H9 (cell line): ENCODE measurements around the gene SLC52A3. TPM values are rescaled to one million over a fixed set of nuclear protein-coding genes. Genes with fewer than 3 reads are reported as not detected.

Experiments
- DNase-seq: peaks from one replicate; pipeline ENCODE4 v3.0.0-alpha.2; 2017
- H2AFZ ChIP-seq: one replicate; pipeline ENCODE4 v1.6.1; 2013; ENCODE audit warnings: mild to moderate bottlenecking, low read length, control low read depth, moderate library complexity
- H2AK5ac ChIP-seq: 2 replicates; pipeline ENCODE4 v1.6.1; 2013; ENCODE audit warnings: low read length, control low read depth, mixed read lengths; ENCODE audit not compliant: insufficient read length
- H2BK120ac ChIP-seq: one replicate; pipeline ENCODE4 v1.6.1; 2013; ENCODE audit warnings: low read depth, mild to moderate bottlenecking, low read length, control low read depth, inconsistent platforms; ENCODE audit not compliant: poor library complexity, severe bottlenecking
- H2BK12ac ChIP-seq: 2 replicates; pipeline ENCODE4 v1.6.1; 2013; ENCODE audit warnings: low read length, control low read depth, mixed read lengths, low read depth; ENCODE audit not compliant: insufficient read length
- H2BK15ac ChIP-seq: 2 replicates; pipeline ENCODE4 v1.6.1; 2013; ENCODE audit warnings: low read depth, low read length, control low read depth
- H2BK20ac ChIP-seq: one replicate; pipeline ENCODE4 v1.6.1; 2013; ENCODE audit warnings: low read depth, mild to moderate bottlenecking, low read length, control low read depth, inconsistent platforms; ENCODE audit not compliant: poor library complexity, severe bottlenecking
- H2BK5ac ChIP-seq: 2 replicates; pipeline ENCODE4 v1.6.1; 2013; ENCODE audit warnings: low read length, control low read depth, mixed read lengths; ENCODE audit not compliant: insufficient read length
- H3K14ac ChIP-seq: 2 replicates; pipeline ENCODE4 v1.6.1; 2013; ENCODE audit warnings: low read length, control low read depth; ENCODE audit not compliant: insufficient read depth
- H3K18ac ChIP-seq: 2 replicates; pipeline ENCODE4 v1.6.1; 2013; ENCODE audit warnings: low read depth, mild to moderate bottlenecking, mixed read lengths, low read length, control low read depth; ENCODE audit not compliant: insufficient read length
- H3K23ac ChIP-seq: 2 replicates; pipeline ENCODE4 v1.6.1; 2013; ENCODE audit warnings: low read length, control low read depth, mixed read lengths, low read depth; ENCODE audit not compliant: insufficient read length
- H3K23me2 ChIP-seq: 2 replicates; pipeline ENCODE4 v1.6.1; 2013; ENCODE audit warnings: low read depth, mild to moderate bottlenecking, mixed read lengths, low read length, control low read depth; ENCODE audit not compliant: insufficient read length, poor library complexity, severe bottlenecking
- H3K27ac ChIP-seq: 2 replicates; pipeline ENCODE4 v1.5.1; 2013; ENCODE audit warnings: low read length, control low read depth, mixed read lengths, low read depth; ENCODE audit not compliant: insufficient read length
- H3K27me3 ChIP-seq: 2 replicates; pipeline ENCODE4 v1.6.1; 2013; ENCODE audit warnings: low read length, control low read depth, inconsistent platforms; ENCODE audit not compliant: insufficient read depth
- H3K4ac ChIP-seq: 2 replicates; pipeline ENCODE4 v1.6.1; 2013; ENCODE audit warnings: low read depth, mild to moderate bottlenecking, control low read depth, inconsistent platforms, low read length, moderate library complexity
- H3K4me1 ChIP-seq: 2 replicates; pipeline ENCODE4 v1.6.1; 2013; ENCODE audit warnings: low read length, control low read depth, inconsistent platforms; ENCODE audit not compliant: insufficient read depth
- H3K4me2 ChIP-seq: 2 replicates; pipeline ENCODE4 v1.6.1; 2013; ENCODE audit warnings: low read length, control low read depth, mixed read lengths; ENCODE audit not compliant: insufficient read length, insufficient read depth
- H3K56ac ChIP-seq: 2 replicates; pipeline ENCODE4 v1.6.1; 2013; ENCODE audit warnings: low read depth, mild to moderate bottlenecking, mixed read lengths, low read length, control low read depth; ENCODE audit not compliant: insufficient read length
- H3K79me1 ChIP-seq: 2 replicates; pipeline ENCODE4 v1.6.1; 2013; ENCODE audit warnings: low read depth, mild to moderate bottlenecking, moderate library complexity, low read length, control low read depth, inconsistent platforms; ENCODE audit not compliant: insufficient read depth, poor library complexity, severe bottlenecking
- H3K79me2 ChIP-seq: 2 replicates; pipeline ENCODE4 v1.6.1; 2013; ENCODE audit warnings: low read length, control low read depth, inconsistent platforms; ENCODE audit not compliant: insufficient read depth
- H3K9ac ChIP-seq: 2 replicates; pipeline ENCODE4 v1.6.1; 2013; ENCODE audit warnings: low read length, control low read depth, mixed read lengths; ENCODE audit not compliant: insufficient read length; ENCODE audit errors: extremely low read depth
- H3K9me3 ChIP-seq: one replicate; pipeline ENCODE4 v1.6.1; 2013; ENCODE audit warnings: low read depth, low read length, inconsistent platforms; ENCODE audit not compliant: control insufficient read depth
- H3T11ph ChIP-seq: one replicate; pipeline ENCODE4 v1.6.1; 2013; ENCODE audit warnings: mild to moderate bottlenecking, low read length, control low read depth, inconsistent platforms
- H4K20me1 ChIP-seq: one replicate; pipeline ENCODE4 v1.6.1; 2013; ENCODE audit not compliant: control insufficient read depth, insufficient read length, insufficient read depth
- H4K5ac ChIP-seq: 2 replicates; pipeline ENCODE4 v1.6.1; 2013; ENCODE audit warnings: low read depth, mild to moderate bottlenecking, mixed read lengths, low read length, control low read depth; ENCODE audit not compliant: insufficient read length
- H4K8ac ChIP-seq: replicated peaks from 2 replicates; pipeline ENCODE4 v1.6.1; 2013; ENCODE audit warnings: low read length, control low read depth, mixed read lengths, low read depth; ENCODE audit not compliant: insufficient read length
- H4K91ac ChIP-seq: 2 replicates; pipeline ENCODE4 v1.6.1; 2013; ENCODE audit warnings: low read depth, mild to moderate bottlenecking, moderate library complexity, mixed read lengths, low read length, control low read depth; ENCODE audit not compliant: insufficient read length
- H3K27ac Mint-ChIP-seq, 3 experiments: 2 replicates in 2 of 3; 3 replicates in 1 of 3; pipeline ENCODE4 v1.8.0; 2020 to 2021; ENCODE audit warnings: mixed read lengths in 3 of 3, mild to moderate bottlenecking in 1 of 3, moderate library complexity in 1 of 3
- H3K27me3 Mint-ChIP-seq: 2 replicates; pipeline ENCODE4 v1.8.0; 2021; ENCODE audit warnings: low read depth, mild to moderate bottlenecking, moderate library complexity, mixed read lengths
- H3K36me3 Mint-ChIP-seq, 3 experiments: 2 replicates in 2 of 3; 3 replicates in 1 of 3; pipeline ENCODE4 v1.8.0; 2020 to 2021; ENCODE audit warnings: low read depth in 3 of 3, mixed read lengths in 3 of 3; ENCODE audit not compliant: insufficient read depth in 1 of 3
- H3K4me1 Mint-ChIP-seq, 2 experiments: 2 replicates each; pipeline ENCODE4 v1.8.0; 2020; ENCODE audit warnings: mixed read lengths in 2 of 2
- H3K4me3 Mint-ChIP-seq, 2 experiments: 2 replicates in 1 of 2; 3 replicates in 1 of 2; pipeline ENCODE4 v1.8.0; 2020 to 2021; ENCODE audit warnings: mild to moderate bottlenecking in 2 of 2, mixed read lengths in 2 of 2, moderate library complexity in 1 of 2
- H3K9me3 Mint-ChIP-seq, 2 experiments: 2 replicates in 1 of 2; 3 replicates in 1 of 2; pipeline ENCODE4 v1.8.0; 2020; ENCODE audit warnings: mild to moderate bottlenecking in 2 of 2, mixed read lengths in 2 of 2, moderate library complexity in 1 of 2
- WGBS: extraction: QIAGEN DNeasy Blood & Tissue Kit; methylation state at CpG from one replicate; pipeline ENCODE4 v1.1.7; 2013; ENCODE audit warnings: missing lambda C conversion rate, low lambda C conversion rate, mixed read lengths; ENCODE audit not compliant: insufficient read length; ENCODE audit errors: extremely low coverage; 5-methylcytosine and 5-hydroxymethylcytosine counted together
- total RNA-seq: library from RNA; stranded (reverse); gene quantifications from 2 replicates; pipeline ENCODE4 v1.2.1, GENCODE V29; 2021
- TF ChIP-seq, protein P1 (sequence below): fragments of 200-600 bp; sonication (generic); conservative IDR thresholded peaks from 3 replicates; pipeline ENCODE4 v1.8.0; 2021; ENCODE audit warnings: antibody characterized with exemption, mild to moderate bottlenecking

SLC52A3 gene
- total RNA-seq, 1 experiment from 2014 or later = 3.3 TPM

DNA sequence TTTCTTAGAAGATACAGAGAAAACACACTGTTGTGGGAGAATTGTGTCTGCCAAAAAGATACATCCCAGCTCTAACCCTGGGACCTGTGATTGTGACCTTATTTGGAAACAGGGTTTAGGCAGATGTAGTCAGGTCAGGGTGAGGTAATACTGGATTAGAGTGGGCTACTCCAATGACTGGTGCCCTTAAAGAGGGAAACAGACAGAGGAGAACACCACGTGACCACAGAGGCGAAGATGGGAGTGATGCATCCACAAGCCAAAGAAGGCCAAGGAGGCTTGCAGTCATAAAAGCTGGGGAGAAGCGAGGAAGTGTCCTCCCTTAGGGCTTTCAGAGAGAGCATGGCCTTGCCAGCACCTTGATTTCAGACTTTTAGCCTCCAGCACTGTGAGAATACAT, 35.6 kb downstream of the SLC52A3 start:
- H4K91ac ChIP-seq = no peak overlapping the region
- no peaks in the 10 kb centered on the region for H3K23me2 ChIP-seq
- H3K9me3 ChIP-seq = no peaks in the 10 kb centered on the region
- Mint-ChIP-seq H3K27me3 (peaks cover 31% of the 10 kb centered on the region), H3K4me1 (peaks cover 12 to 24% of the 10 kb centered on the region in 2 experiments), H3K9me3 (peaks cover 0 to 6% of the 10 kb centered on the region in 2 experiments; a peak in 3 of 5 replicates), H3K27ac (no peak overlapping the region; a peak in 1 of 7 replicates), H3K4me3 (no peak overlapping the region), H3K36me3 (no peaks in the 10 kb centered on the region)
- no peak overlapping the region for H2AFZ ChIP-seq
- H2AK5ac ChIP-seq = no peak overlapping the region
- H4K5ac ChIP-seq = no peak overlapping the region
- no peak overlapping the region for H2BK120ac ChIP-seq
- no CpG with 5 or more reads among the region's 3 CpGs for WGBS
- H3K18ac ChIP-seq = no peak overlapping the region
- no peak overlapping the region for H2BK5ac ChIP-seq
- H3K4ac ChIP-seq = no peak overlapping the region
- H3K4me2 ChIP-seq = no peak overlapping the region
- H3T11ph ChIP-seq = no peak overlapping the region
- no peaks in the 10 kb centered on the region for H3K4me1 ChIP-seq
- H3K27ac ChIP-seq = no peak overlapping the region
- H4K8ac ChIP-seq = no peak overlapping the region
- H4K20me1 ChIP-seq = no peaks in the 10 kb centered on the region
- no peak overlapping the region for H2BK20ac ChIP-seq
- no peaks in the 10 kb centered on the region for H3K79me1 ChIP-seq
- H3K14ac ChIP-seq = no peak overlapping the region
- H3K9ac ChIP-seq = no peak overlapping the region
- no peak for DNase-seq
- no peaks in the 10 kb centered on the region for H3K79me2 ChIP-seq
- H3K23ac ChIP-seq = no peak overlapping the region
- no peak overlapping the region for H3K56ac ChIP-seq
- no peak overlapping the region for H2BK12ac ChIP-seq
- no peak overlapping the region for H2BK15ac ChIP-seq
- no peaks in the 10 kb centered on the region for H3K27me3 ChIP-seq
- TF ChIP-seq, protein P1, sequence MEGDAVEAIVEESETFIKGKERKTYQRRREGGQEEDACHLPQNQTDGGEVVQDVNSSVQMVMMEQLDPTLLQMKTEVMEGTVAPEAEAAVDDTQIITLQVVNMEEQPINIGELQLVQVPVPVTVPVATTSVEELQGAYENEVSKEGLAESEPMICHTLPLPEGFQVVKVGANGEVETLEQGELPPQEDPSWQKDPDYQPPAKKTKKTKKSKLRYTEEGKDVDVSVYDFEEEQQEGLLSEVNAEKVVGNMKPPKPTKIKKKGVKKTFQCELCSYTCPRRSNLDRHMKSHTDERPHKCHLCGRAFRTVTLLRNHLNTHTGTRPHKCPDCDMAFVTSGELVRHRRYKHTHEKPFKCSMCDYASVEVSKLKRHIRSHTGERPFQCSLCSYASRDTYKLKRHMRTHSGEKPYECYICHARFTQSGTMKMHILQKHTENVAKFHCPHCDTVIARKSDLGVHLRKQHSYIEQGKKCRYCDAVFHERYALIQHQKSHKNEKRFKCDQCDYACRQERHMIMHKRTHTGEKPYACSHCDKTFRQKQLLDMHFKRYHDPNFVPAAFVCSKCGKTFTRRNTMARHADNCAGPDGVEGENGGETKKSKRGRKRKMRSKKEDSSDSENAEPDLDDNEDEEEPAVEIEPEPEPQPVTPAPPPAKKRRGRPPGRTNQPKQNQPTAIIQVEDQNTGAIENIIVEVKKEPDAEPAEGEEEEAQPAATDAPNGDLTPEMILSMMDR = no peak
